ENCODE data around the gene PLOD2.
A peak's percentile ranks its signal among the peaks of the same experiment; 100 is the strongest.

PLOD2 gene

DNA sequence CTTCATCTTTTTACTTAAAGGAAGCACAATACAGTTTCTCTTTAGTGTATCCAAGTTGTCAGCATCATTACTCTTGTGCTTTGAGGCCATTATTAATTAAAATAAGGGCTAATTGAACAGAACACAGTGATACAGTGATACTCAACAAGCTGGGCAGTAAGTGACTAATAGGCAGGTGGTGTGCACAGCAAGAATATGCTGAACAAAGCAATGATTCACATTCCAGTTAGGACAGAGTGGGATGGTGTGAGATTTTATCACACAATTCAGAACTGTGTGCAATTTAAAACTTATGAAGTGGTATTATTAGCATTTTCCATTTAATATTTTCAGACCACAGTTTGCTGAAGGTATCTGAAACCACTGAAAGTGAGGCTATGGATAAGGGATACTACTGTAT is 116.9 kb downstream of the PLOD2 start:
- DNase-seq (ENCODE audit: low spot score) = no peak

DNA sequence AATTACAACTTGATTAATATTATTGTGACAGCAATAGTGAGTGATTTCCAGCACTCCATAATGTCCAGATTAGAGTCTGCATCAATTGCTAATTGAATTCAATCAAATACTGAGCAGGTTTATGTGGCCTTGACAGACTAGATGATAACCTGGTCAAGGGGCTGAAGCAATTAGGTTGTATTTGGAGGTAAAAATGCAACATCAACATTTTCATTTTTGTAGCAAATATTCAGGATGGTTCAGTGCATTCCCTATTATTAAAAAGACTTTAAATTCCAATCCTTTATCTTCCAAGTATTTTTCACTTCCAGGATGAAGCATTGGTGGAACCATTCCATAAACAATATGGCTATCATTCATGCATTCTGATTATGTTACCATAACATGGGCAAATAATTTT is 120.4 kb downstream of the PLOD2 start:
- no peak for DNase-seq (ENCODE audit: low spot score)

DNA sequence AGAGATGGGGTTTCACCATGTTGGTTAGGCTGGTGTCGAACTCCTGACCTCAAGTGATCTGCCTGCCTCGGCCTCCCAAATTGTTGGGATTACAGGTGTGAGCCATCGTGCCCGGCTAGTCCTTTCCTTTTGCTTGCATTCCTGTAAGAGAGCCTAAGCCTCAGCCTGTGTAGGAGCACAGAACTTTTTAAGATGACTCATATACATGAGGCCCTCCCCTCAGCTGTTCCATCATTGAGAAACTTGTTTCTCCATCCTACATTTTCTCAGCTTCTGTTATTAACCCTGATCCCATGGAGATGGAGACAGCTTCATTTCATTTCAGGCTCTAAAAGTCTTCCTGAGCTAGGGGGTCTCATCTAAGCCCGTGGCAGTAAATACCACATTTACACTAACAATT is 123.3 kb downstream of the PLOD2 start:
- peak; percentile 14 for DNase-seq (ENCODE audit: low spot score)

DNA sequence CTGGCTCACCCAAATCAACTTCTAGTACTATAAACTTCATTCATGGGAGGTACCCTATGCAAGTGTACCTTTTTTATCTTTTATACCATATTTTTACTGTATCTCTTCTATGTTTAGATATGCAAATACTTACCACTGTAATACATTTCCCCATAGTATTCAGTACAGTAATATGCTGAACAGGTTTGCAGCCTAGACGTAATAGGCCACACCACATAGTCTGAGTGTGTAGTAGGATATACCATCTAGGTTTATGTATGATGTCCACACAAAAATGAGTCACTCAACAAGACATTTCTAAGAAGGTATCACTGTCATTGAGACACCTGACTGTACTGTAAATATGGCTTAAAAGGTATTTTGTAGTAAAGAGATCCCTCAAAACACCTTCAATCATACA is 124.7 kb downstream of the PLOD2 start:
- DNase-seq (ENCODE audit: low spot score) = no peak

DNA sequence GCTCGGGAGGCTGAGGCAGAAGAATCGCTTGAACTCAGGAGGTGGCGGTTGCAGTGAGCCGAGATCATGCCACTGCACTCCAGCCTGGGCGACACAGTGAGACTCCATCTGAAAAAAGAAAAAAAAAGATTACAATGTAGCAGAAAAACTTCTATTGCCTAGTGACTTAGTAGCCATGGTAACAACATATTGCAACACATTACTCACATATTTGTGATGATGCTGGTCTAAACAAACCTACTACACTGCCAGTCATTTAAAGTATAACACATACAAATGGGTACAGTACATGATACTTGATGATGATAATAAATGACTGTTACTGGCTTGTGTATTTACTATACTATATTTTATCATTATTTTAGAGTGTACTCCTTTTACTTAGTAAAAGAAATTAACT is 125.6 kb downstream of the PLOD2 start:
- DNase-seq (ENCODE audit: low spot score) = peak; percentile 7

DNA sequence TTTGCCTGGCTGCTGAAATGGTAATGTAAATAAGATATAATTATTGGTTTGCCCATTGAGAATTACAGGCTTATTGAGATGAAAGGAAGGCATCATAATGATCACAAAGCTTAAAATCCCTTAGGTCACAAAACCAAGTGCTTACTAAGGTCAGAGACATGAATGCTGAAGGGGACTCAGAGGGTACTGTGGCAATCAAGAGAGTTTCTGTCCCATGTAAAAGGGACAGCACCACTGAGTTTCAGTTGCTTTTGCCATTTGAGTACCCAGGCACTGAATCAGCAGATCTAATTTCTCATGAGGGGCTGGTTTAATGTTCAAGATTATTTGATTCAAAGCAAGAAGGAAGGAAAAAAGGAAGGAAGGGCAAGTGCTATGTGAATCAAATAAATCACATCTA is 127.0 kb downstream of the PLOD2 start:
- DNase-seq (ENCODE audit: low spot score) = no peak

DNA sequence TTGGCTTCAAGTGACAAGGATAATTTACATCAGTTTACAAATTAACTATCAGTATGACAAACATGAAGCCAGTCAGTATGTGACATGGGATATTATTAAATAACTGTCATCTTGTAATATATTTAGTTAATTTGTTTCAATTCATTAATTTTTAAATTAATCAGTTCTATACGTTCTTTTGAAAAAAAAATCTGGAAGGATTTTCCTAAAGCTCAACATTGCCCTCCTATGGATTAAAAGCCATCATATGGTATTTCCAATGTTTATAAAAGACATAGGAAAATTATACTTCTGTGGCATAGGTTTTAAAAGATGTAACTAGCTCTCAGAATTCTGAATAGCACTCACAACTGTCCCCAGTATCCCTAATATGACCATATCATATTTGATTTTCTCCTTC is 134.4 kb downstream of the PLOD2 start:
- DNase-seq (ENCODE audit: low spot score) = no peak

DNA sequence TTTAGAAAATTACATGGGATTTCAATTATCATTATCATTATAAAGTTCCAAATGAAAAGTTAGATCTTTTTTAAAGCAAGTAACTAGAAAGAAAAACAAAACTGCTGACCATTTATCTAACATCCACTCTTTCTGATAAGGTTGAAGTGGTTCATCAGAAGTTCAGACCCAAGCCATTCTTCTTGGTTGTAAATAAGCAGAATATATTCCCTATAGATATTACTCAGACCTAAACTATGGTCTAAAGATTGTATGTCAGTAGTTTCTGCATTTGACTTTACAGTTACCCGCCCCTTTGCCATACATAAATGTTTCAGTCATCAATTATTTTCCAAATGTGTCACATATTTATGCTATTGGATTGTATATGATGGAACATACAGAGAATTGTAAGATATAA is 136.7 kb downstream of the PLOD2 start:
- DNase-seq (ENCODE audit: low spot score) = no peak

DNA sequence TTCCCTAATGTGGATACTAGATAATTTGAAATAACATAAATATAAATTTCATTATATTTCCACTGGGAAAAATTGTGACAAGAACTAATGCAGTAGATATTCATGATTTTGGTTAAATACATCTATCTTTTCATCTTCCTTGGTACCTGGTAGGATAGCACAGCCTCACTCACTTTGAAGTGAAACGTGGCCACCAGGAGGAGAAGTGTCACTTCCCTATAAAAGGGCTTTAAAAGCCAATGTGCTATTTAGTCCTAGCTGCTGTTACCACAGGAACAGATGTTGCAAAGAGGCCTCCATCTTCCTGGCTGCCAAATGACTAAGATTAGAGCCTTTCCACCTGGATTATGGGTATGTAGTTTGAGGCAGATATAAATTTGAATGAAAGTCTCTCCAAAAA is 140.0 kb downstream of the PLOD2 start:
- DNase-seq (ENCODE audit: low spot score) = no peak

DNA sequence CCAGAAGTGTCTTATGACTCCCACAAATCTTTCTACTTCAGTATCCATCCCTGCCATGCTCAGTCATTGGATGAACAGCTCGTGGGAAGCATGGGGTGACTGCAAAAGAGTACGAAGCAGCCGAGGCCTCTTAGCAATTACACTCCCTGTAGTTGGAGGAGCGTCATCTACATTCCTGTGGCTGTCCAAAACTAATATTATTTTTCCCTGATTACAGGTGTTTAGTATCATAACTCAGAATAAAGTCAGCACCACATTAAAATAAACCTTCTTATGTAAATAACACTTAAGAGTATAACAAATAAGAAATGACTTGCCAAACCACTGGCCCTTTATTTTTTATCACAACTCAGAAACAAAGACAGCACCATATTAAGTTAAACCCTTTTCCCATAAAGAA is 141.5 kb downstream of the PLOD2 start:
- DNase-seq (ENCODE audit: low spot score) = no peak
